Activated T-cell treated with anti-CD3 and anti-CD28 coated beads, Interleukin-2, amount 50 U/mL, for 24 hours (primary cell): ENCODE data around the gene GBGT1.

Experiments used
- DNase-seq: peaks from one replicate; pipeline ENCODE4 v3.0.0-alpha.2; 2020
- H3K27ac Mint-ChIP-seq: 2 replicates; pipeline ENCODE4 v1.8.0; 2020; ENCODE audit warnings: mild to moderate bottlenecking, mixed read lengths
- H3K27me3 Mint-ChIP-seq: 2 replicates; pipeline ENCODE4 v1.8.0; 2020; ENCODE audit warnings: mixed read lengths
- H3K36me3 Mint-ChIP-seq: 2 replicates; pipeline ENCODE4 v1.8.0; 2020; ENCODE audit warnings: low read depth, mixed read lengths
- H3K4me1 Mint-ChIP-seq: 2 replicates; pipeline ENCODE4 v1.8.0; 2020; ENCODE audit warnings: low read depth, mixed read lengths
- H3K4me3 Mint-ChIP-seq: 2 replicates; pipeline ENCODE4 v1.8.0; 2020; ENCODE audit warnings: mild to moderate bottlenecking, moderate library complexity, mixed read lengths
- H3K9me3 Mint-ChIP-seq: 2 replicates; pipeline ENCODE4 v1.8.0; 2020; ENCODE audit warnings: mixed read lengths

Gene GBGT1

GRCh38 chr9:133114886-133115603 lies 48.7 kb downstream of the GBGT1 start:
- Mint-ChIP-seq H3K9me3 (no peaks in the 10 kb centered on the region), H3K27ac (peak overlapping the region; percentile 95), H3K36me3 (peaks cover 33% of the 10 kb centered on the region), H3K4me3 (peak overlapping the region; percentile 61), H3K4me1 (peaks cover 74% of the 10 kb centered on the region), H3K27me3 (no peaks in the 10 kb centered on the region)
- no peak for DNase-seq

- Mint-ChIP-seq H3K36me3 (peaks cover 41% of the 10 kb centered on the region), H3K4me1 (peaks cover 70% of the 10 kb centered on the region), H3K9me3 (no peaks in the 10 kb centered on the region), H3K27ac (peak overlapping the region; percentile 95), H3K4me3 (no peak overlapping the region), H3K27me3 (no peaks in the 10 kb centered on the region)
- DNase-seq: no peak
Measured at GRCh38 chr9:133113949-133114885, 49.5 kb downstream of the GBGT1 start.

GRCh38 chr9:133113163-133113948 lies 50.4 kb downstream of the GBGT1 start:
- peaks cover 61% of the 10 kb centered on the region for H3K4me1 Mint-ChIP-seq
- no peaks in the 10 kb centered on the region for H3K27me3 Mint-ChIP-seq
- H3K4me3 Mint-ChIP-seq: peak overlapping the region; percentile 10
- H3K27ac Mint-ChIP-seq: peak overlapping the region; percentile 85
- H3K9me3 Mint-ChIP-seq: no peaks in the 10 kb centered on the region
- peaks cover 48% of the 10 kb centered on the region for H3K36me3 Mint-ChIP-seq
- no peak for DNase-seq

GRCh38 chr9:133112663-133113026 lies 51.1 kb downstream of the GBGT1 start:
- no peak overlapping the region for H3K4me3 Mint-ChIP-seq
- peaks cover 55% of the 10 kb centered on the region for H3K4me1 Mint-ChIP-seq
- no peak for DNase-seq
- H3K27ac Mint-ChIP-seq: peak overlapping the region; percentile 85
- peaks cover 52% of the 10 kb centered on the region for H3K36me3 Mint-ChIP-seq
- no peaks in the 10 kb centered on the region for H3K27me3 Mint-ChIP-seq
- no peaks in the 10 kb centered on the region for H3K9me3 Mint-ChIP-seq

- Mint-ChIP-seq H3K27me3 (no peaks in the 10 kb centered on the region), H3K36me3 (peaks cover 58% of the 10 kb centered on the region), H3K27ac (peak overlapping the region; percentile 85), H3K9me3 (no peaks in the 10 kb centered on the region), H3K4me1 (peaks cover 50% of the 10 kb centered on the region), H3K4me3 (no peak overlapping the region)
- no peak for DNase-seq
Measured at GRCh38 chr9:133111808-133112662, 51.7 kb downstream of the GBGT1 start.

- H3K4me1 Mint-ChIP-seq: peaks cover 31% of the 10 kb centered on the region
- DNase-seq: no peak
- no peaks in the 10 kb centered on the region for H3K27me3 Mint-ChIP-seq
- no peaks in the 10 kb centered on the region for H3K9me3 Mint-ChIP-seq
- H3K27ac Mint-ChIP-seq: peak overlapping the region; percentile 70
- H3K36me3 Mint-ChIP-seq: peaks cover 71% of the 10 kb centered on the region
- H3K4me3 Mint-ChIP-seq: no peak overlapping the region
Measured at GRCh38 chr9:133109931-133110650, 53.6 kb downstream of the GBGT1 start.

GRCh38 chr9:133108794-133109641 lies 54.7 kb downstream of the GBGT1 start:
- DNase-seq: no peak
- H3K4me3 Mint-ChIP-seq: no peak overlapping the region
- H3K36me3 Mint-ChIP-seq: peaks cover 80% of the 10 kb centered on the region
- H3K27ac Mint-ChIP-seq: no peak overlapping the region
- no peaks in the 10 kb centered on the region for H3K27me3 Mint-ChIP-seq
- no peaks in the 10 kb centered on the region for H3K9me3 Mint-ChIP-seq
- H3K4me1 Mint-ChIP-seq: peaks cover 22% of the 10 kb centered on the region

GRCh38 chr9:133107961-133108793 lies 55.5 kb downstream of the GBGT1 start:
- Mint-ChIP-seq H3K4me1 (peaks cover 13% of the 10 kb centered on the region), H3K36me3 (peaks cover 81% of the 10 kb centered on the region), H3K27me3 (no peaks in the 10 kb centered on the region), H3K9me3 (no peaks in the 10 kb centered on the region), H3K4me3 (no peak overlapping the region), H3K27ac (peak overlapping the region; percentile 50)
- DNase-seq: no peak

GRCh38 chr9:133107245-133107722 lies 56.4 kb downstream of the GBGT1 start:
- DNase-seq: no peak
- H3K9me3 Mint-ChIP-seq: no peaks in the 10 kb centered on the region
- no peak overlapping the region for H3K27ac Mint-ChIP-seq
- peaks cover 89% of the 10 kb centered on the region for H3K36me3 Mint-ChIP-seq
- peaks cover 6% of the 10 kb centered on the region for H3K4me1 Mint-ChIP-seq
- H3K4me3 Mint-ChIP-seq: no peak overlapping the region
- no peaks in the 10 kb centered on the region for H3K27me3 Mint-ChIP-seq

GRCh38 chr9:133106511-133107244 lies 57.0 kb downstream of the GBGT1 start:
- Mint-ChIP-seq H3K36me3 (peaks cover 89% of the 10 kb centered on the region), H3K27ac (no peak overlapping the region)

GRCh38 chr9:133105461-133105770 lies 58.3 kb downstream of the GBGT1 start:
- no peak for DNase-seq
- no peaks in the 10 kb centered on the region for H3K9me3 Mint-ChIP-seq
- peaks cover 6% of the 10 kb centered on the region for H3K4me1 Mint-ChIP-seq
- H3K27me3 Mint-ChIP-seq: no peaks in the 10 kb centered on the region
- no peak overlapping the region for H3K27ac Mint-ChIP-seq
- H3K36me3 Mint-ChIP-seq: peaks cover 90% of the 10 kb centered on the region
- no peak overlapping the region for H3K4me3 Mint-ChIP-seq

More at GRCh38 chr9:133106511-133107244, 57.0 kb downstream of the GBGT1 start:
- DNase-seq: no peak
- H3K4me1 Mint-ChIP-seq: peaks cover 6% of the 10 kb centered on the region
- H3K4me3 Mint-ChIP-seq: no peak overlapping the region
- H3K9me3 Mint-ChIP-seq: no peaks in the 10 kb centered on the region
- H3K27me3 Mint-ChIP-seq: no peaks in the 10 kb centered on the region
